ENCODE data around the gene BHLHE23.

Gene BHLHE23

DNA sequence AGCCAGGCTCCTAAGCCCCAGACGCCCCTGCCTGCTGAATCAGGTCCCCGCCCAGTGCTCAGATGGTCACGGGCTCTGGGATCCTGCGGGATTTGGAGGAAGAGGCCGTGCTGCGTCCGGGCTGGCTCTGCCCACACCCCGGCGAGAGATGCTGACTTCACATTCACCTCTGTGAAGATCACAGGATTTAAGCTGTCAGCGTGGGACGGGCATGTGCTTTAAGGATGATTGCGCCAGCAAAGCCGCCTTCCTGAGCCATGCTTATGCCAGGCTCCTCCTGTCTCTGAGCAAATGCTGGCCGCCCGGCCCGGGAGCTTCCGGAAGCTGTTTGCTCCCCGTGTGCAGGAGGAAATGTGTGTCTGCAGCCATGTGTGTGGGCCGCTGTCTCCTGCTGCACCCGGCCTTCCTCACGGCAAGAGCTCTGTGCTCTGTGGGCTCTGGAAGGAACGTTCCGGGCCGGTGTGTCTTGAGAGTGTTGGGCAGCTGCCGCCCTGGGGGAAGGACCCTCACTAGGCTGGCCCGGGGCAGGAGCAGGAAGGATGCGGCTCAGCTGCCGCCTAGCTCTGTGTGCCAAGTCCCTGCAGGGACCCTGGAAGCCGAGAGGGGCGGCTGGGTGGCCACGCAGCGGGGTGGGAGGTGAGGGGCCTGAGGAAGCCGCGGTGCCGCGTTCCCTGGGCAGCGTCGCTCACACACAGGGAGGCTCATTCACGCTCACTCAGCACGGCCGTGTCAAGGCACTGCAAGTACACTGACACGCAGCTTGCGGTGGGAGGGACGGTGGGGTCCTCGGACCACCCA, 19.0 kb upstream of the BHLHE23 start:
- DNase-seq (ENCODE audit: low read depth in 2 of 2) = no peak

DNA sequence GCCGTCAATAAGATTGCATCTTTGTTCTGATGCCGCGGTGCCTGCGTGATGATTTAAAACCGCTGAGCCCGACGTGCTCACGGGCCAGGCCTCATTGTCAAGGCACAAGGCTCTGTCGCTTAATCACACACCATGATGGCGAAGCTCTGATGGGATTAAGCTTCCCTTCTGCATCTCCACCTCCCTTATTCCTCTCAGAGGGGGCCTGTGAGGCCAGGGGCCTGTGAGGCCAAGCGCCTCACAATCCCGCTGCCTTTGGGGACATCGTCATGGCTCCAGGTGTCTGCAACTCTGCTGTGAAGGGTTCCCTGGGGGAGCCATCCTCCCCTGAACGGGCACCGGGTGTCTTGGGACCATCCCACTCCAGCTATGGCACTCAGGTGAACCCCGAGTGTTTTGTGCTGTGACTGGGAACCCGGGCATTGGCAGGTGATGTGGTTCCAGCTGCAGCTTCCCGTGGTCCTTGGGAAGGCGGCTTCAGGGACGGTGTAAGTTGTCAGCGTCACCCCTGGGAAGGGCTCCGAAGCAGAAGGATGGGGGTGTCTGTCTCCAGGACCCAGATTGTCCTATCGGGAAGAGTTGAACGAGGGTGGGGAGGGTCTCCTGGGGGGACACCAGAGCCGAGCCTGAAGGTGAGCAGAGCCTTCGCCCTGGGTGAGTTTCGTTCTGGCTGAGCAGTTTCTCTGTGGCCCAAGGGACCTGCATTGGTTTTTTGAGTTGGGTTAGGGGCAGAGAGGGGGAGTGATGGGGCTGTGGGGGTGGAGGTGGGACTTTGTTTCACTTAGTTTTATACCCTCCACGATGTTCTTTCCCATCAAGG, 18.0 kb upstream of the BHLHE23 start:
- DNase-seq (ENCODE audit: low read depth in 2 of 2) = no peak

DNA sequence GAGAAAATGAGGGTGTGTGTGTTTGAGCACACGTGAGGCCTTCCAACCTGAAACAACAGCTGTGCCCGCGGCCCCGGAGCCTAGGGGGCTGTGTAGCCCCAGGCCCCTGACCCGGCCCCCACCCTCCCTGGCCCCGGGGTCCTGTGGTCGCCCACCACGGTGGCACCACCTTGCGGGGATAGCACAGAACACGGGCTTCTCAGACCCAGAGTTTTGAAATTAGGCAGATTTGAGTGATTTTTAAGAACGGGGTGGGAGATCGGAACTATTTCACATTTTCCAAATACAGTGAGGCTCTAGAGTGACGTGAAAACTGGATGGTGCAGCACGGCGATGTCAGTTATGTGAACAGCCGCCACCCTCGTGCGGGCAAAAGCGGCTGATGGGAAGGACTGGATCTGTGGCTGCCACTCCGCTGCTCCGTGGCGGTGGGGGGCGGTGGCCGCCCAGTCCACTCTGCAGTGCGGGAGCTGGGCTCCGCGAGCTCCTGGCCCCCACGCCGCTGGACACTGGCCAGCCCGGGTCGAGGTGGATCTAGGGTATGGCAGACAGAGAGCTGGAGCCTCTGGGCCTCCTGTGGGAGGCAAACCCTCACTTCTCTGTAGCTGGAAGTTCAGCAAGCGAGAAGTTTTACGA, 17.3 kb upstream of the BHLHE23 start:
- no peak for DNase-seq (ENCODE audit: low read depth in 2 of 2)

DNA sequence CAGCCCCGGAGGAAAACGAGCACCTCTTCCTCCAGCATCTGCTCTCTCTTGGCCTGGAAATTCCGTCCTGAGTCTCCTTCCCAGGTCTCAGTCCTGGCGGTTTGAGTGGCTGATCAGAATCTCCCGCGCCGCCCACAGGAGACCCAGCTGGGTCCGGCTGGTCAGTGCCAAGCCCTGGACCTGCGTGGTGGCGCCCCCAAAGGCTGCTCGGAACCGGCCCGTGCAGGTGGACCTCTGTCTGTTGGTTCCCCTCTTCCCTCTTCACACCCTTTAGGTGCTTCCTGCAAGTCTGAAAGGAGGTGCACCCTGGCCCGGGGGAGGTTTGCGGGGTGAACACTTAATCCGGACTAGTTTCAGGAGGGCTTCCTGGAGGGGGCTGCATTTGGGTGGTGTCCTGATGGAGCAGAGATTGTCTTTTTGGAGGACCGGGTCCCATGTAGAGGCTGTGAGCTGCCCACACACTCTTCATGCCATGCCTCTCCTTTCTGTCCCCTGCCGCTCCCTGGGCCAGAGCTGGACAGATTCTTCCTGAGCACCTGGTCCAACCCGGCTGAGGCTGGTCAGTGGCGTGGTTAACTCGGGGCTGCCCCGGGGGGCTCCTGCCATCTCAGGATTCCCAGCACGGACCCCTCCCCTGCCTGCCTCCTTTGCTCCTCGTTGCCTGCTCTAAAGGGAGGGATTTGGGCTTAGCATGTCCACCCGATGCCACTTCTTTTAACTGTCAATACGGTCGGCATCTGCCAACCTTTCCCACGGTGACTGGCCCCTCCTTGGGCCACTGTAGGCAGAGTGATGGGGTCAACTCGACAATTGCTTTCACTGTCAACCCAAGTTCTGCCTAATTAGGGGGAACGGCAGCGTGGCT, 16.5 kb upstream of the BHLHE23 start:
- no peak for DNase-seq (ENCODE audit: low read depth in 2 of 2)

DNA sequence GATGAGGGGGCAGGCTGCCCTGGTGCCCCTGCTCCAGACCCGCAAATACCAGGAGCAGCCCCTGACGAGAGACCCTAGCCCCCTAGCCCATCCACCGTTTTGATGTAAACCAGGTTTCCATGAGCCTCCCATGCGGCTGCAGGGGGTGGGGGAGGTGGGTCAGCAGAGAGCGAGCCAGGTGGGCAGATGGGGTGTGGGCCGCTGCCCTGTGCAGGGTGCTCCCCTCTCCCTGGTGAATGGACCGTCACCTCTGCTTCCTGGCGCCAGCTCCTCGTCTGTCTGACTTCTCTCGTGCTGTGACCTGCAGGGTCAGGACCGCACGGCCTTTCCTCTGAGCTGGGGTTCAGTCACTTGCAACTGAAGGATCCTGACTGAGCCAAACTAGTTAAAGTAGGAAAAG, 15.7 kb upstream of the BHLHE23 start:
- no peak for DNase-seq (ENCODE audit: low read depth in 2 of 2)

DNA sequence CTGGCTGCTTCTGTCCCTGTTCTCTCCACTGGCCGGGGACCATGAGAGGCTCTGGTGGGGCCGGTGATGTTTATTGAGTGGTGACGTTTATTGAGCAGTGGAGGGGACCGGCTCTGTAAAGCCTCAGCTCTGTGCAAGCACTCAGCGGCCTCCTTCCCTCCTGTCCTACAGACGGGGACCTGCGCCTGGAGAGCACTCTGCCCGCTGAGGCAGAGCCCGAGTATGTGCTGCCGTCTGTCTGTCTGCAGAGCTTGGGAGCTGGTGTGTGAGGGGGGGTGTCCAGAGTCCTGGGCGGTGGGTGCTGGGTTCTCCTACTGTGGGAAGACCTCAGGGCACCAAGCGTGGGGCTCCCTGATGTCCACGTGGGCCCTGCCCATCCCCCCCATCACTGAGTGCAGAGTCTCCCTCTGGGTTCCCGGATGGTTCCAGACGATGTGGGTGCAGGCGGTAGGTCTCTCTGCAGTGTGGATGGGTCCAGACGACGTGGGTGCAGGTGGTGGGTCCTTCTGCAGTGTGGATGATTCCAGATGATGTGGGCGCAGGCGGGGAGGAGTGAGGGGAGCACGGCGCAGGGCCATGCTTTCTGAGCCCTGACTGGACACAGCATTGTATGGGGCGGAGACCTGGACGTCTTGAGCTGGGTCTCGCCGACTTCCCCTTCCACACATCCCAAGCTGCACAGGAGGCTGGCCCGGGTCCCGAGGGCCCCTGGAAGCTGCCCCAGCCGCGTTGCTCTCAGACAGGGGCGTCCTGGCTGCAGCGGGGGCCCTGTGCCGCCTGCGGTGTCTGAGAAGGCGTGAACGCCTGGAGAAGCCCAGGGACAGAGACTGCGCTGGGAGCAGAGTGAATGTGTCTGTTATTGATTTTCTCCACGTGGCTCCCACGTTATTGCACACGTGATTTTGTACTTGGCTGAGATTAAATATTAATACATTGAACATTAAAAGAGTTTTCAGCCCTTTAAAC, 14.9 kb upstream of the BHLHE23 start:
- DNase-seq (ENCODE audit: low read depth in 2 of 2) = no peak

DNA sequence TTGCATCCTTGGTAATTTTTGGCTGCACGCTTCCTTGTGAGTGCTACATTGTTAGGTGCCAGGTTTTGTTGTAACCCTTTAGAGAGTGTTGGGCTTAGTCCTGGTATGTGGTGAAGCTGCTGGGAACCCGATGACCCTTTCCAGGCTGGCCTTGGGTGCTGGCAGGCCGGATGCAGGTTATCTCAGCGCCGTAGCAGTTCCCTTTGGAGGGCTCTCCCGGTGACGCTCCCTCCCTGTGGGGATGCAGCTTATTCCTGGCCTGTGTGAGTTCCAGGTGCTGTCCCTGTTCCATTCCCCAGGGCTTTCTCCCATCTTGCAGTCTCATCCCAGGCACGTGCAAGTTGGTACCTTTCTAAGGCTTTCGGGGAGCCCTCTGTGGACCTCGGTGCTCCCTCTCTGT, 13.9 kb upstream of the BHLHE23 start:
- no peak for DNase-seq (ENCODE audit: low read depth in 2 of 2)

DNA sequence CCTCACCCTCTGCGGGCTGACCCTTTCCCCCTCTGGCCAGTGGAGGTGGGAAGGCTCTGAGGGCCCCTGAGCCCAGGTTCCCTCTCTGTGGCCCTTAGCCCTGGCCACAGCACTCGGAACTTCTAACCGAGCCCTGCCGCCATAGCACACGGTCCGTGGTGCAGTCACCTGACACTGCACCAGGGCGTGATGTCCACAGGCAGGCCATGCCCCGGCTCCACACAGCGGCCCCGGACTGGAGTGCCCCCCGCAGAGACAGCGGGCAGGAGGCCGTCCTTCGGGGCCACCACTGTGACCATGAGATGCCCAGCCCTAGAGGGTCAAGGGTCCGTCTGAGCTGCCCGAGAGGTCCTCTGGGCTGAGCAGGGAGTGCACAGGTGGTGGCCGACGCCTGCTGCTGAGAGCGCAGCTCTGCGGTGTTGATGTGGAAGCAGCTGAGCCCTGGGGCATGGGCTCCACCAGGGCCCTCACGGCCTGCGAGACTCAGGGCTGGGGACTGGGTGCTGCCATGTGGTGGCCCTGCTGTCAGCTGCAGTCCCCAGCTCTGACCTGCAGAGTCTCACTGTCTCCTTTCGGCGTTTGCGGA, 11.2 kb upstream of the BHLHE23 start:
- DNase-seq (ENCODE audit: low read depth in 2 of 2) = no peak

DNA sequence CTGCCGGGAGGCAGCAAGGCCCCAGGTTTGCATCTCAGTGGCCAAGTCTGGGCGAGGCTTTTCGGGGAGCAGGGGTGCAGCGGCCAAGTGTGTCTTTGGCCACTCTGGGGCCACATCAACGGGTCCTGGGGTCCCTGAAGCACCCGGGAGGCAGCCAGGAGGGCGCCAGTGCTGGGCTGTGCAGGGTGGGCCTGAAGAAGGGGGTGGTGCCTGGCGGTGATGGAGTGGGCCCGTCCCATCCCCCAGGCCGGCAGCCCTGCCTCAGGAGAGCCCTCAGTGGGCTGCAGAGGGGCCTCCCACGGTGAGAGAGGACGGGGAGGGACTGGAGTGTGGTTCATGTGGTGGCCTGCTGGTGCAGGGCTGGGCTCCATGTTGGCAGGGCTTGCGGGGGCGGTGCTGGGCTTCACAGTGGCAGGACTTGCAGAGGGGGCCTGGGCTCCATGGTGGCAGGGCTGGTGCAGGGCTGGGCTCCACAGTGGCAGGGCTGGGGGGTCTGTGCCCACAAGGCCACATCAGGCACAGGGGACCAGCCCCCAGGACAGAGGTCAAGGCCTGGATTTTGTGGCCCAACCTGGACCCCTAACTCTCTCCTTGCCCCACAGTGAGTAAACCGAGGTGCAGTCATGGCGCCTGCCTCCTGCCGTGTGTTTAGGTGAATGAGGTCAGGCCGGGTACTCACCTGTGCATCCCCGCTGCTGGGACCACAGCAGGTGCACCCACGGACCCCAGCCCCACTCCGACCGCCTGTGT, 10.5 kb upstream of the BHLHE23 start:
- DNase-seq (ENCODE audit: low read depth in 2 of 2) = no peak

DNA sequence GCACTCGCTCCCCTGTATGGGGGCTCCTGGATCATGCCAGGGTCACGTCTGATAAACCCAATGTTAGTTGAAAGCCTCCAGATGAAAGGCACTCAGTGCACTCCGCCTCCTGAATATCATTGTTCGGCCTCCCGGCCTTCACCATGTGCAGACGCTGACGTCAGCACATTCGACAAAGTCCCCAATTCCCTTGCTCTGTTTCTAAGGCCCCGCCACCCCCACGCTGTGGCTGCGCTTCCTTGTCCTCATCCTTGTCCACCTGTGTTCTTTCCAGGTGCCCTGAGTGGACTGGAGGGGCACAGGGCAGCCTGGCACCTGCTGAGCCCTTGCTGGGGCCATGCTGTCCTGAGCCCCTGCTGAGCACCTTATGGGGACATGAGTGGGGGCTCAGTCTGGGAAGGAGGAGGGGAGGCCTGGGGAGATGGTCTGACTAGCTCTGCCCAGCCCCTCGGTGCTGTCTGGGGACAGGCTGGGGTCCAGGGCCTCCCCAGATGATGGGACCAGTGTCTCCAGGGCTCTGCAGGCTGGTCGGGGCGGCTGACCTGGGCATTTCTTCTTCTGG, 9.8 kb upstream of the BHLHE23 start:
- DNase-seq (ENCODE audit: low read depth in 2 of 2) = no peak

DNA sequence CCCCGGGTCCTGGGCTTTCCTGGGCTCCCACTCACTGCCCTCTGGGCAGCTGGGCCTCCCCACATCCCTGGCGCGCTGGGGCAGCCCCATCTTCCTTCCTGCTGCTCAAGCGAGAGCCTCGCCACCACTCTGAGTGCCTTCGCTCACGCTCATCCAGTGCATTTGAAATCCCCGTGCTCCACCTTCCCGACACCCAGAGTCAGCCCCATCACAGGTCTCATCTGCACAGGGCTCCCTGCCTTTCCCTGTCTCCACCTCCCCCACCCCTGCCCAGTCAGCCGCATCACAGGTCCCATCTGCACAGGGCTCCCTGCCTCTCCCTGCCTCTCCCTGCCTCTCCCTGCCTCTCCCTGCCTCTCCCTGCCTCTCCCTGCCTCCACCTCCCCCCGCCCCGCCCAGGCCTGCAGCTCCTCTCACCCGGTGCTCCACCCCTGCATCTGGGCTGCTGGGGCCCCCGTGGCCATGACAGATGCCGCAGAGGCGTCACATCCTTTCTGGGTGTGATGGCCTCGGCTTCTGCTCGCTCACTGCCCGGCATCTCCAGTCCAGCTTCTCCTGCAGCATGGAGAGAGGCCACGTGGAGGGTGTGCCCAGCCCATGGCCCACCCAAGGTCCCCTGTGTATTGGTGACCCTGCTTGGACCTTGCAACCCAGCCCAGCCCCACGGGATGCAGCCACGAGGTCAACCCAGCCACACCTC, 9.0 kb upstream of the BHLHE23 start:
- no peak for DNase-seq (ENCODE audit: low read depth in 2 of 2)

DNA sequence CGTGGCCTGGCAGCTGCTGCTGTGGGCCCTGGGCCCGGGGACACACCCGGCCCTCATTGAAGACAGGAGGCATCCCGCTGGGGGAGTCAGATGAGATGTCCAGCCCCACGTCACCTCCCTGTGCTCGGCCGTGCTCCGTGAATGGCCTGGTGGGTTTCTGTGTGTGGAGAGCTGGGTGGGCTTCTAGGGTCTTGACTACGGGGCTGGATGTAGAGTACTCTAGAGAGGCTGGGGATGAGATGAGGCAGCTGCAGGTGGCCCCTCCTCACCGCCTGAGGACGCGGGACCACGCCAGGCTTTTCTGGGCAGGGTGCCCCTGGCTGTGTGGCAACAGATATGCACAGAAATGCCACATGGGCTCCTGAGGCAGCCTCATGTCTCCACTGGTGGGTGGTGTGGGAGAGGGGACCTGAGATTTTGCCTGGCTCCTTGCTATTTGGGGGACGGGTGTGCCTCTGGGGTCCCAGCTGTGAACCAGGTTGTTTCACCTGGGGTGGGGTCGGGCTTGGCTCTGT, 8.4 kb upstream of the BHLHE23 start:
- no peak for DNase-seq (ENCODE audit: low read depth in 2 of 2)

DNA sequence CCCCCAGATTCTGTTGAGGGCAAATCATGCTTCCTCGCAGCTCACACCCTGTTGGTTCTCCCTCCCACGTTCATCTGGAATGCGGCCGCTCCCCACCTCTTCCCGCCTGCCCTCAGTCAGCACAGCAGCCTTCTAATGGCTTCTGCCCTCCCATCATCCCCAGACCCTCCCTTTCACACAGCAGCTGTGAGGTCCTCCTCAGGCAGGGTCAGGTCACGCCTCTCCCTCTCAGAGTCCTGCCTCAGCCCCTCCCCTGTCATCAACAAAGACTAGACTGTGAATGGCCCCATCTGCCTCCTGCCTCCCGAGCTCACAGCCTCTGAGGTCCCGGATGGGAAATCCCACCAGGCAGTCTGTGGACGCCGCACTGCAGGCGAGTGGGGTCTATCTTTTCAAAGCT, 7.9 kb upstream of the BHLHE23 start:
- DNase-seq (ENCODE audit: low read depth in 2 of 2) = no peak

DNA sequence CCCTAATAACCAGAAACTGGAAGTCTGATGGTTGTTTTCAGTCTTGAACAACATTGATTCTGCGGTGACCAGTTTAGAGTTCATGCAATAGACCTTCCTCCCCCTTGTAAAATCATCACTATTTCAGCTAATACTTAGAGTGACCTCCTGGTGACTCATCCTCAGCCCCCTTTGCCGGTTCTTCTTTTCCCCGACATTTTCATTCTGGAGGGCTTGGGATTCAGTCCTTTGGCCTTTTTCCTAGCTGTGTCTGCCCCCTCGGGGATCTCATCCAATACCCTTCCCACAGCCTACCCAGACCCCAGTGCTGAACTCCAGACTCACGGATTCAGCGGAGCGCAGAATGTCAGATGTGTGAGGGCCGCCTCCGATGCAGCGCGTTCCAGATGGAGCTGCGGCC, 7.5 kb upstream of the BHLHE23 start:
- DNase-seq (ENCODE audit: low read depth in 2 of 2) = no peak

DNA sequence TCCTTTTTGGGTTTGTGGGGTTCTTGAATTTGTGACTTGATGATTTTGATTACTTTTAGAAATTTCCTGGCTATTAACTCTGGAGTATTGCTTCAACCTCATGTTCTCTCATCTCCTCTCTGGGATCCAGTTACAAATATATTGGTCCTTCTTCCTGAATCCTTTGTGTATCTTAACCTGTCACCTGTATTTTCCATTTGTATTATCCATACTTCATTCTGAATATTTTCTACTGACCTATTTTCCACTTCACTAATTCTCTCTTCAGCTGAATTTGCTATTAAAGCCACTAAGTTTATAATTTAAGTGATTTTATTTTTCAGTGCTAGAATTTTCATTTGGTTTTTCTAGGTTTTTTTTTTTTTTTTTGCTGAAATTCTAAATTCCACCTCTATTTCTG, 6.4 kb upstream of the BHLHE23 start:
- DNase-seq (ENCODE audit: low read depth in 2 of 2) = no peak

DNA sequence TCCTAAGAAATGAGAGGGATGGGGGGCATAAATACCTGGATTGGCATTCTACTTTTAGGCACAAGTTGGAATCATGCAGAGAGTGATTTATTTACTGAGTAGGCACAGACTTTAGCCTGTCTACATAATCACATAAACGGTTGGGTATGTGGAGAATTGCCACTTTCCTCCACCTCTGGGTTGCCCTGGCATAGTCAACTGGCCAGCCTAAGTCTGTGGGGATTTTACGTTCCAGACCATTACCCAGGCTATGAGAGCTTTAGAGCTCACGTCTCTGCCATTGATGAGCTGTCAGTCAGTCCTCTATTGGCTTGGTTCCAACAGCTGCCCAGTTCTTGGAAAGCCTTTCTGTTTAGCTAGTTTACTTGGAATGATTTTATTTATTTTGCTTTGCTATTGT, 5.0 kb upstream of the BHLHE23 start:
- DNase-seq (ENCODE audit: low read depth in 2 of 2) = no peak

DNA sequence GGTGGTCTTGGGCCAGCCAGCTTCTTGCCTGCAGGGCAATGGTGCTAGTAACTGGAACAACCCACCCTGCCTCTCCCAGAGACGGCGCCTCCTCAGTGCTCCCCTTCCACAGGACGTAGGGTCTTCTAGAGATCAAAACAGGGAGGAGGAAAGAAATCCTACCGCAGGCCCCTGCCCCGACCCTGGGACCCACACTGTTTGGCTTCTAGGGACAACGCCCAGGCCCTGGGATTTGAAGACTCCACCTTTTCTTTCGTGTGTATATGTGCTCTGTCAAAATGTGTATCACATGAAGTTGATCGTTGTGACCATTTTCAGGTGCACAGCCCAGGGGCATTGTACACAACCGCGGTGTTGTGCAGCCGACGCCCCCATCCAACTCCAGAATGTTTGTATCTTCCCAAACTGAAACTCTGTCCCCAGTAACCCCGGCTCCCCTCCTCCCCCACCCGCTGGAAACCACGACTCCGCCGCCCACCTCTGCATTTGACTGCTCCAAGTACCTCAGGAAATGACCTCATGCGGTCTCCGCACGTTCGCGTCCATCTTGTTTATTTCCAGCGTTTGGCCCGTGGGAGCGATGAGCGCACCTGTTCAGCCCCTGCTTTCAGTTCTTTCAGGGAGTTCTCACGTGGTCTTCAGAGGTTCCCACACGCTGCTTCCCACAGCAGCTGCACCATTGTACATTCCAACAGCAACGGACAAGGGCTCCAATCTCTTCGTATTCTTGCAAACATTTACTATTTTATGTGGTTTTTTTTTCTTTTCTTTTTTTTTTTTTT, 3.4 kb upstream of the BHLHE23 start:
- no peak for DNase-seq (ENCODE audit: low read depth in 2 of 2)

Measured in fibroblast of skin of left biceps (primary cell).